ENCODE results near the gene EGFL7. TPM values are rescaled to one million over a fixed set of nuclear protein-coding genes. Genes with fewer than 3 reads are reported as not detected.

Gene EGFL7
- total and polyA plus RNA-seq, 9 donors, result 0.18 to 113 (median 43.4) TPM

- DNase-seq, result no peak
- no peak overlapping the region for H3K27ac ChIP-seq
- H3K4me1 ChIP-seq (ENCODE audit: insufficient read depth), result peaks cover 4% of the 10 kb centered on the region
- no peaks in the 10 kb centered on the region for H3K36me3 ChIP-seq
- no peak for TF ChIP-seq EP300 (IDR thresholded peaks at IDR 0.05)
- TF ChIP-seq CTCF (IDR thresholded peaks at IDR 0.05), result no peak
- no peak for TF ChIP-seq POLR2A (IDR thresholded peaks at IDR 0.05)
- no peak overlapping the region for H3K4me3 ChIP-seq
- 61 to 77% (median 69%) methylated on average over 14 to 30 of the region's 30 CpGs for WGBS, 3 donors
- H3K27me3 ChIP-seq, result no peaks in the 10 kb centered on the region
- intact Hi-C loops (cut with DNase I), result no loop called here
- no peaks in the 10 kb centered on the region for H3K9me3 ChIP-seq
Observed at GRCh38 chr9:136626066-136626725, 36.5 kb upstream of the EGFL7 start.

DNA sequence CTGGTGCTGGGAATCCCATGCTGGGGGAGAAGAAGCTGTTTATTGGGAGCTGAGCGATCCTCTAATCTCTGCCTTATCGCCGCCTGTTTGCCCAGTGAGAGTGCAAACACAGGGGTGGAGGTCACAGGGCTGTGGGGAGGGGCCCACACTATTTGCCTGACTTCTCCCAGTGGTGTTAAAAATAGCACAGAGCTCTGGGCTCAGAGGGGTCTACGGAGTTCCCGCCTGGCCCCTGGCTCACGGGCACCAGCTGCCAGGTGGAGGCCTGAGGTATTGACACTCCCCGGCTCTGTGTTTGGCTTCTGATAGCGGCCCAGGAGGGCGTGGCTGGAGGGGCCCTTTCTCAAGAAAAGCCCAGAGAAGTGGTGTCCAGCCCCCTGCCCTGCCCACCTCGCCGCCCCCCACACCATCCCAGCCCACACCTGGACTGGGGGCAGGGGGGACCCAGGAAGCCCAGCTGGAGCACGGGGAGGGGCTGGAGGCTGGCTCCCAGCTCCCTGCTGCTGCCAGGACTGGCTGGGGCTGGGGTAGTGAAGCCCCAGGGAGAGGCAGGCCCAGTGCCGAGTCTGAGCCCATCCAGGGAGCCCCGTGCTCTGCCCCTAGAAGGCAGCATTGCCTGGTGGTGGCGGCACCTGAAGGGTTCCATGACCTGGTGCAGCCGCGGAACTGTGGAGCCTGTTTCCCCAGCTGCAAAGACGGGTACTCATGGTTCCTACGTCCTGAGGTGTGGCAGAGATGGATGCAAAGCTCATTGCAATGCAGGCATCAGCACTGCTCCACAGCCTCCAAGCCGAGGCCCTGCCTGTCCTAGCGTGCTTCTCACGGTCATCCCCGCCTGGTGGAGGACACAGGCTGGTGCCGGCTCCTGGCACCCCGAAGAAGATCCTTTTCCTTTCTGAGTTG lies 35.7 kb upstream of the EGFL7 start:
- Histone ChIP-seq H3K27me3 (no peaks in the 10 kb centered on the region), H3K27ac (no peak overlapping the region), H3K4me1 (ENCODE audit: insufficient read depth) (peaks cover 4% of the 10 kb centered on the region), H3K36me3 (no peaks in the 10 kb centered on the region), H3K9me3 (no peaks in the 10 kb centered on the region), H3K4me3 (no peak overlapping the region)
- DNase-seq, result no peak
- intact Hi-C loops (cut with DNase I), result no loop called here
- 58 to 69% (median 61%) methylated on average over 25 of the region's 25 CpGs for WGBS, 3 donors
- TF ChIP-seq POLR2A (IDR thresholded peaks at IDR 0.05), result no peak
- no peak for TF ChIP-seq CTCF (IDR thresholded peaks at IDR 0.05)
- TF ChIP-seq EP300 (IDR thresholded peaks at IDR 0.05), result no peak

DNA sequence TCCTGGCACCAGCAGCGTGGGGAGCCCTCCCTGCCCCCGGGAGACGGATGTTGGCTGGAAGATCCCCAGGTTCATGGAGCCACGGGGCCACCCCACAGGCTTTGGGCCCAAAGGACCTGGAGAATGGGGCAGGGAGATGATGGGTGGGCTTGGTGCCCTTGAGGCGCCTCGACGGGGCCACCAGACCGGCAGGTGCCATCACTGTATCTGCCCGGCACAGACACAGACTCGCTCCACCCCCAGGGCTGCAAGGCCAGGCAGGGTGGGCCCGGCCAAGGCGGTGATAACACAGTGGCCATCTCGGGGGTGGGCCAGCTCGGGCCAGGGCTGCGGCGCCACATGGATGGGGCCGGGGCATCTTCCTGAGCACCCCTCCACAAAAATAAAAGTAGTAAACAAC lies 35.0 kb upstream of the EGFL7 start:
- Histone ChIP-seq H3K4me3 (no peak overlapping the region), H3K27me3 (no peaks in the 10 kb centered on the region), H3K9me3 (no peaks in the 10 kb centered on the region), H3K27ac (no peak overlapping the region), H3K4me1 (ENCODE audit: insufficient read depth) (peaks cover 4% of the 10 kb centered on the region), H3K36me3 (no peaks in the 10 kb centered on the region)
- TF ChIP-seq CTCF (IDR thresholded peaks at IDR 0.05) (no peak), EP300 (IDR thresholded peaks at IDR 0.05) (no peak), POLR2A (IDR thresholded peaks at IDR 0.05) (no peak)
- no peak for DNase-seq
- 67 to 90% (median 83%) methylated on average over 13 to 17 of the region's 17 CpGs for WGBS, 3 donors
- intact Hi-C loops (cut with DNase I), result loop anchor here in 1 of 4 donors (2.0 kb wide), 1 partner anchor 139 kb away; no protein-coding TSS in a partner anchor

GRCh38 chr9:136628268-136628667 lies 34.4 kb upstream of the EGFL7 start:
- Histone ChIP-seq H3K4me3 (no peak overlapping the region), H3K4me1 (ENCODE audit: insufficient read depth) (peaks cover 4% of the 10 kb centered on the region), H3K36me3 (no peaks in the 10 kb centered on the region), H3K9me3 (no peaks in the 10 kb centered on the region), H3K27me3 (no peaks in the 10 kb centered on the region), H3K27ac (no peak overlapping the region)
- intact Hi-C loops (cut with DNase I), result loop anchor here in 1 of 4 donors (2.0 kb wide), 1 partner anchor 139 kb away; no protein-coding TSS in a partner anchor
- TF ChIP-seq CTCF (IDR thresholded peaks at IDR 0.05), result no peak
- no peak for TF ChIP-seq EP300 (IDR thresholded peaks at IDR 0.05)
- no peak for TF ChIP-seq POLR2A (IDR thresholded peaks at IDR 0.05)
- WGBS, 3 donors, result 48 to 63% (median 52%) methylated on average over 26 of the region's 26 CpGs
- DNase-seq, result no peak

Data from ovary (tissue), 9 donors.